EL (cell line): Measurements from ENCODE around the gene DLGAP5.

Source experiments
- DNase-seq: peaks from one replicate; pipeline ENCODE4 v3.0.0-alpha.2; 2016

Gene DLGAP5

GRCh38 chr14:55191203-55192053, at the start of gene DLGAP5:
TSS of gene DLGAP5 (minus strand) at chr14:55191585. CDS start at chr14:55189179, 2,406 bp downstream.
- peak; percentile 99 for DNase-seq

GRCh38 chr14:55240526-55241178, 49.3 kb upstream of the DLGAP5 start:
- peak; percentile 72 for DNase-seq

GRCh38 chr14:55239320-55239719, 47.9 kb upstream of the DLGAP5 start:
- no peak for DNase-seq

GRCh38 chr14:55238019-55238680, 46.8 kb upstream of the DLGAP5 start:
- no peak for DNase-seq

- DNase-seq: no peak
Measured at GRCh38 chr14:55233591-55233990, 42.2 kb upstream of the DLGAP5 start.

- no peak for DNase-seq
Measured at GRCh38 chr14:55228261-55228660, 36.9 kb upstream of the DLGAP5 start.

DNA sequence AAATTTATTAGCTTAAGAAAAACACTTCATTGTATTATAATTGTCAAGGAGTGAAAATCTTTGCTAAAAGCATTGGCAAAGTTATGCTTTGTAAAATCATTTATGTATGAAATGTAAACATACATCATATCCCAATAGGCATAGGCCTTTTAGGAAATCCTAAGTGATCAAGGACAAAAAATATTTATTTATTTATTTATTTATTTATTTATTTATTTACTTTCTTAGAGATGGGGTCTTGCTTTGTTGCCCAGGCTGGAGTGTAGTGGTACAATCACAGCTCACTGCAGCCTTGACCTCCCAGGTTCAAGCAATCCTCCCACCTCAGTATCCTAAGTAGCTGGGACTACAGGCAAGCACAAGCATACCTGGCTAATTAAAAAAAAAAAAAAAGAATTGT, 32.0 kb upstream of the DLGAP5 start:
- no peak for DNase-seq

- DNase-seq: no peak
Measured at GRCh38 chr14:55221968-55222367, 30.6 kb upstream of the DLGAP5 start.

DNA sequence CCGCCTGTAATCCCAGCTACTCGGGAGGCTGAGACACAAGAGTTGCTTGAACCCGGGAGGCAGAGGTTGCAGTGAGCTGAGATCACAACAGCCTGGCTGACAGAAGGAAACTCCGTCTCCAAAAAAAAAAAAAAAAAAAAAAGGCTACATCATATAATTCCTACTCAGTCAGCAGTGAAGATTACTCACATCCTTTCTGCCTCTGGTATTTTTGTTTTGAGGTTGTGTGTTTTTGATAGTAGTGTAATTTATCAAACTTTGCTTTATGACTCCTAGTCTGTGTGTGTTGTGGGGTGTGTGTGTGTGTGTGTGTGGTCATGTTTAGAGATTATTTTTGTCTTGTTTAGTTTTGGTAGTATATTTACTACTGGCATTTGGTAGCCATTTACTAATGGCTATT, 29.8 kb upstream of the DLGAP5 start:
- DNase-seq: peak; percentile 57

- DNase-seq: peak; percentile 18
Measured at GRCh38 chr14:55220230-55220629, 28.8 kb upstream of the DLGAP5 start.

GRCh38 chr14:55212634-55213033, 21.2 kb upstream of the DLGAP5 start:
- no peak for DNase-seq

- no peak for DNase-seq
Measured at GRCh38 chr14:55207832-55208231, 16.4 kb upstream of the DLGAP5 start.

GRCh38 chr14:55206175-55206693, 14.8 kb upstream of the DLGAP5 start:
- DNase-seq: no peak

GRCh38 chr14:55201219-55202101, 10.1 kb upstream of the DLGAP5 start:
- DNase-seq: no peak

DNA sequence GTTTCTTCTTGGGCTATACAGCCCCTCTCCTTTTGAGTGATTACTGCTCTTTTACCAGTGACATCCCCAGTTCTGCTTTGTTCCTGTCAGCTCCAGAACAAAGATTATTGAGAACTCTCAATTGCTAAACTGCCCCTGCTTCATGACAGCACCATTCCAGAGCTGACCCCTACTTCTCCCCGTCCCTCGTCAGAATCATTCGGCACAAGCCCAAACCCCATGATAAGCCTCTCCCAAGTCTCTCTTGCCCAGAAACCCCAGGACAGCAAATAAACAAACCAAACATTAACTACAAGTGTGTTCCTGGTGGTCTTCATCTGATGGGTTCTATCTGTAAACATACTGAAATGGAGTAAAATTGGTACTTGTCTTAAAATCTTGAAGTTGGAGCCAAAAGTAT, 9.3 kb upstream of the DLGAP5 start:
- DNase-seq: no peak

DNA sequence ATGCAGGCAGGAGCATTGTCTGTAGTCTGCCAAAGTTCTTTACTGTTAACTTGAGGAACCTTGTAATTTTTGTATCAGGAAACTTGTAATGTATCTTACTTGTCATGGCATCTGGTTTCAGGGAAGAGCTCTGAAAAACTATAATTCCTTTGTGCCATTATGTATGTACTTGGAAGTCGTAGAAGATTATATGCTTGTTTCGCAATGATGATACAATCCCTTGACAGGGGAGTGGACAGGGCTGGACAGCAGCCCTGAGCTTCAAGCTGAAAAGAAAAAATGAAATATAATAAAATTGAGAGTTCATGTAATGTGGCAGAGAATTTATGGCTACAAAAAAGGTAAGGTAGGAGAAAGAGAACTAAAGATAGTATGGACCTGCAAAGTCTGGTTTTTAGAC, 7.4 kb upstream of the DLGAP5 start:
- DNase-seq: no peak

- DNase-seq: no peak
Measured at GRCh38 chr14:55194656-55195355, 3.4 kb upstream of the DLGAP5 start.

DNA sequence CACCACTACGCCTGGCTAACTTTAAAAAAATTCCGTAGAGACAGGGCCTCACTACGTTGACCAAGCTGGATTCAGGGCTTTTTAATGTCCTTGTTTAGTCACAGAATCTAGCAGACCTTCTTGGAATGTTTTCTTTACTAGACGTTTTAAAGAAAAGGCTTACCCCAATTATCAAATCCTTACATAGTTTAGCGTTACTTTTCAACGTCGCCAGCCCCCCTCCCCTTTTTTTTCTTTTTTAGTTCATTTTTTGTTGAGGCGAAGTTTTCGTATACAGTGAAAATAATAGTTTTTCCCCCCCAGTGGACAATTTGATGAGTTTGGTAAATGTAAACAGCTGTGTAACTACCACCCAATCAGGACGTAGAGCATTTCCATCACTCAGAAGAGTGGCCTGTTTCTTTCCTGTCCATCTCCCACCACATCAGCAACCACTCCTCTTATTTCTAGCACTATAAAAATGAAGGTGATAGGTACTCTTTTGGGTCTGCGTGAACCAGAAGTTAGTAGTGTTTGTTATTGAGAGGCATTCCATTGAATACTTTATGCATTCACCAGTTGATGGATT, 753 bp upstream of the DLGAP5 start:
- DNase-seq: no peak

- no peak for DNase-seq
Measured at GRCh38 chr14:55190906-55191202, 531 bp downstream of the DLGAP5 start.

DNA sequence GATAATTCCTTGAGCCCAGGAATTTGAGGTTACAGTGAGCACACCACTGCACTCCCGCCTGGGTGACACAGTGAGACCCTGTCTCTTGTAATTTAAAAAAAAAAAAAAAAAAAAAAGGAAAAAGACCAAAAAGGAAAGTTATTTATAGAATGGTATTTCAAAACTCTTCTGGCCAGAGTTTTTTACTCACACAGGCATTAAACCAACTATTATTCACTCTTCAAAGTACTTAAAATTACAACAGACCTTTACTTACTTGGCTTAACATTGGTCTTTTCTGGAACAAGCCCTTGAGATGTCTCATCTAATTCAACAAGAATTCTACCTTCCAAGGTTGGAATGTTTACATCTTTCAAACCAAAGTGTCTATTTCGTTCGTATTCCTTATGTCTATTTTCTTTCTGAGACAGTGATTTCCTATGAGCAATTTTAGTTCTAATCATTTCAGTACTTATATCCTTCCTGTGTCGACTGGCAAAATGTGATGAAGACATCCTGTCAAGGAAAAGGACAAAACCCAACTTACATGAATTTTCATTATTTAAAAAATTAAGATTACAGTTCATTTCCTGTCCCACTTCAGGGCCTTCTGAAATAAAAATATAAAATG, 2.6 kb downstream of the DLGAP5 start:
- DNase-seq: no peak

- peak; percentile 8 for DNase-seq
Measured at GRCh38 chr14:55180434-55180833, 11.0 kb downstream of the DLGAP5 start.
